GM12875 (cell line): ENCODE data around the gene EPC2.
A peak's percentile ranks its signal among the peaks of the same experiment; 100 is the strongest.

ENCODE experiments used
- H3K4me3 ChIP-seq: one replicate; pipeline ENCODE4 v1.5.1; 2011; ENCODE audit warnings: low read depth, low read length, control low read depth
- TF ChIP-seq, protein P1 (sequence below): IDR thresholded peaks from 2 replicates; pipeline ENCODE4 v1.5.1; 2011; ENCODE audit warnings: low read depth, mild to moderate bottlenecking, control low read depth, inconsistent platforms, low read length, moderate library complexity, borderline replicate concordance; ENCODE audit not compliant: insufficient read depth

The EPC2 gene, protein sequence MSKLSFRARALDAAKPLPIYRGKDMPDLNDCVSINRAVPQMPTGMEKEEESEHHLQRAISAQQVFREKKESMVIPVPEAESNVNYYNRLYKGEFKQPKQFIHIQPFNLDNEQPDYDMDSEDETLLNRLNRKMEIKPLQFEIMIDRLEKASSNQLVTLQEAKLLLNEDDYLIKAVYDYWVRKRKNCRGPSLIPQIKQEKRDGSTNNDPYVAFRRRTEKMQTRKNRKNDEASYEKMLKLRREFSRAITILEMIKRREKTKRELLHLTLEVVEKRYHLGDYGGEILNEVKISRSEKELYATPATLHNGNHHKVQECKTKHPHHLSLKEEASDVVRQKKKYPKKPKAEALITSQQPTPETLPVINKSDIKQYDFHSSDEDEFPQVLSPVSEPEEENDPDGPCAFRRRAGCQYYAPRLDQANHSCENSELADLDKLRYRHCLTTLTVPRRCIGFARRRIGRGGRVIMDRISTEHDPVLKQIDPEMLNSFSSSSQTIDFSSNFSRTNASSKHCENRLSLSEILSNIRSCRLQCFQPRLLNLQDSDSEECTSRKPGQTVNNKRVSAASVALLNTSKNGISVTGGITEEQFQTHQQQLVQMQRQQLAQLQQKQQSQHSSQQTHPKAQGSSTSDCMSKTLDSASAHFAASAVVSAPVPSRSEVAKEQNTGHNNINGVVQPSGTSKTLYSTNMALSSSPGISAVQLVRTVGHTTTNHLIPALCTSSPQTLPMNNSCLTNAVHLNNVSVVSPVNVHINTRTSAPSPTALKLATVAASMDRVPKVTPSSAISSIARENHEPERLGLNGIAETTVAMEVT

GRCh38 chr2:148643998-148644882, at the start of gene EPC2:
Gene EPC2, plus strand, starts transcription at chr2:148644751. Its CDS starts 267 bp downstream, at chr2:148645018.
- peak within 1 kb of the TSS; percentile 85 for H3K4me3 ChIP-seq
- TF ChIP-seq, protein P1, sequence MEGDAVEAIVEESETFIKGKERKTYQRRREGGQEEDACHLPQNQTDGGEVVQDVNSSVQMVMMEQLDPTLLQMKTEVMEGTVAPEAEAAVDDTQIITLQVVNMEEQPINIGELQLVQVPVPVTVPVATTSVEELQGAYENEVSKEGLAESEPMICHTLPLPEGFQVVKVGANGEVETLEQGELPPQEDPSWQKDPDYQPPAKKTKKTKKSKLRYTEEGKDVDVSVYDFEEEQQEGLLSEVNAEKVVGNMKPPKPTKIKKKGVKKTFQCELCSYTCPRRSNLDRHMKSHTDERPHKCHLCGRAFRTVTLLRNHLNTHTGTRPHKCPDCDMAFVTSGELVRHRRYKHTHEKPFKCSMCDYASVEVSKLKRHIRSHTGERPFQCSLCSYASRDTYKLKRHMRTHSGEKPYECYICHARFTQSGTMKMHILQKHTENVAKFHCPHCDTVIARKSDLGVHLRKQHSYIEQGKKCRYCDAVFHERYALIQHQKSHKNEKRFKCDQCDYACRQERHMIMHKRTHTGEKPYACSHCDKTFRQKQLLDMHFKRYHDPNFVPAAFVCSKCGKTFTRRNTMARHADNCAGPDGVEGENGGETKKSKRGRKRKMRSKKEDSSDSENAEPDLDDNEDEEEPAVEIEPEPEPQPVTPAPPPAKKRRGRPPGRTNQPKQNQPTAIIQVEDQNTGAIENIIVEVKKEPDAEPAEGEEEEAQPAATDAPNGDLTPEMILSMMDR: no peak

DNA sequence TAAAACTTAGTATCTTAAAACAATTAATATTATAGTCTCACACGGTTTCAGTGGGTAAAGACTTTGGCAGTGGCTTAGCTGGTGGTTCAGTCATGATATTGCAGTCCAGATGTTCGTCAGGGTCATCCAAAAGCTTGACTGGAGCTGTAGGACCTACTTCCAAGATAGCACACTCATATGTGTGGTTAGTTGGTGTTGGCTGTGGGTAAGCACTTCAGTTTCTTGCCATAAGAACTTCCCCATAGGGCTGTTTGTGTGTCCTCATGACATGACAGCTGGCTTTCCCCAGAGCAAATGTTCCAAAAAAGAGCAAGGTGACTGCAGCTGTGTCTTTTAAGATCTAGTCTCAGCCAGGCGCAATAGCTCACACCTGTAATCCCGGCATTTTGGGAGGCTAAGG, 48.5 kb upstream of the EPC2 start:
- TF ChIP-seq, protein P1: no peak
- no peak overlapping the region for H3K4me3 ChIP-seq

DNA sequence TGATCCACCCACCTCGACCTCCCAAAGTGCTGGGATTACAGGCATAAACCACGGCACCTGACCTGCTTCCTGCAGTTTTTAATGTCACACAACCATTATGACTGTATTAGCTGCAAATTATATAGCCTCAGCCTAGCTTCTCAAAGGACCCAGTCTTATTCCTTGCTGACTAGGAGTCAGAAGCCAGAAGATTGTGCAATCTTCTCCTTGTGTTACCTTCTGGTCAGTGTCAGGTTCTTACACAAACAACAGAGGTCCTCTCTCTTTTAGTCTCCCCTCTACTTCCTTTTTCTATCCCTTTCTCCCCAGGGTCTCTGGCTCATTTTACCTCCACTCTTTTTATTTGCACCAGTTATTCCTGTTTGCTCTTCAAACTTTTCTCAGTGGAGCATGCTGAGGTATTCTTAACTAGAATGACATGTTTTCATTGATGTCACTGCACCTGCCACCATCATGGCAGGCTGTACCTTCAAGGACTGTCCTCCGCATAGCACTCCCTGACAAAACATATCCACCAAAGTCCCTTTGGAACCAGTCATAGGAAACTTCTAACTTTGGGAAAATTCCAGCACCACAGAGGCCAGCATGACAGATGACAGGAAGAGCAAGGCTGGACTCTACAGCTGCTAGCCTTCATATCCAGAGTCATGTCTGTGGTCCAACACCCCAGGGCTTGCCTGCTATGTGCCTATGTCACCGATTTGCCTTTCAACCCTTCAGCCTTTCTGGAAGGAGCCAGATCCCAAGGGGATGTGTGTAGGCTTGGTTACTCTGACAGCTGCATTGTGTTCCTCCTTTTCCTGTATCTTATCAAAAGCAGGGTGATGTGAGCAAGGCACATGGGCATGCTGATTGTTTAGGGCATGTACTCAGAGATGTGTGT, 45.2 kb upstream of the EPC2 start:
- TF ChIP-seq, protein P1: no peak
- H3K4me3 ChIP-seq: no peak overlapping the region

- TF ChIP-seq, protein P1: no peak
- no peak overlapping the region for H3K4me3 ChIP-seq
Observed at GRCh38 chr2:148602885-148603561, 41.5 kb upstream of the EPC2 start.

GRCh38 chr2:148603562-148603920, 41.0 kb upstream of the EPC2 start:
- TF ChIP-seq, protein P1: no peak
- H3K4me3 ChIP-seq: no peak overlapping the region
